Embryonic facial prominence (tissue), 1 donor: ENCODE measurements around the gene SPEN.
"Not testable (repeated sequence)": the region's sequence is repeated elsewhere in the genome, so short reads cannot be mapped to it uniquely, and the experiment has no call there.

Experiments
- DNase-seq: peaks from one replicate; pipeline ENCODE4 v3.0.0-alpha.2; 2016; ENCODE audit errors: extremely low spot score

The SPEN gene

GRCh38 chr1:15858069-15858670 is 10.7 kb downstream of the SPEN start:
- no peak for DNase-seq

- DNase-seq: no peak
These were observed 11.3 kb downstream of the SPEN start for GRCh38 chr1:15858672-15859372.

GRCh38 chr1:15863156-15863901 is 15.8 kb downstream of the SPEN start:
- no peak for DNase-seq

- DNase-seq: no peak
These were observed 19.3 kb downstream of the SPEN start for GRCh38 chr1:15866721-15867201.

- no peak for DNase-seq
These were observed 19.8 kb downstream of the SPEN start for GRCh38 chr1:15867288-15867687.

GRCh38 chr1:15869413-15869812 is 21.9 kb downstream of the SPEN start:
- DNase-seq: no peak

GRCh38 chr1:15870421-15870820 is 22.9 kb downstream of the SPEN start:
- no peak for DNase-seq

GRCh38 chr1:15874471-15874870 is 27.0 kb downstream of the SPEN start:
- DNase-seq: no peak

- DNase-seq: no peak
These were observed 29.0 kb downstream of the SPEN start for GRCh38 chr1:15876357-15877055.

GRCh38 chr1:15881961-15882360 is 34.5 kb downstream of the SPEN start:
- DNase-seq: no peak

- no peak for DNase-seq
These were observed 35.2 kb downstream of the SPEN start for GRCh38 chr1:15882665-15883064.

GRCh38 chr1:15883326-15883725 is 35.8 kb downstream of the SPEN start:
- DNase-seq: no peak

GRCh38 chr1:15884477-15884876 is 37.0 kb downstream of the SPEN start:
- no peak for DNase-seq

- DNase-seq: no peak
These were observed 37.8 kb downstream of the SPEN start for GRCh38 chr1:15885269-15885668.

- DNase-seq: peak; percentile 93
These were observed 38.4 kb downstream of the SPEN start for GRCh38 chr1:15885701-15886610.

GRCh38 chr1:15886611-15887167 is 39.2 kb downstream of the SPEN start:
- DNase-seq: no peak

- not testable (repeated sequence) for DNase-seq
These were observed 45.5 kb downstream of the SPEN start for GRCh38 chr1:15892857-15893599.

- no peak for DNase-seq
These were observed 47.7 kb downstream of the SPEN start for GRCh38 chr1:15895233-15895632.

- not testable (repeated sequence) for DNase-seq
These were observed 49.5 kb downstream of the SPEN start for GRCh38 chr1:15896841-15897610.
